Upper lobe of left lung (tissue), 4 donors: ENCODE results near the gene KRTAP5-10.
"Not testable (repeated sequence)": the region's sequence is repeated elsewhere in the genome, so short reads cannot be mapped to it uniquely, and the experiment has no call there.

Experiments used
- EP300 ChIP-seq, 4 donors: sonication (generic); formaldehyde crosslinking; IDR thresholded peaks; one replicate each; pipeline ENCODE4 v1.5.1; 2017; ENCODE audit warnings: antibody characterized with exemption in 4 of 4, control low read depth in 2 of 4
- POLR2A ChIP-seq, 4 donors: fragments of 450-650 bp; IDR thresholded peaks; one replicate each; pipeline ENCODE4 v1.5.1; 2016 to 2017; ENCODE audit warnings: antibody characterized with exemption in 4 of 4, mild to moderate bottlenecking in 2 of 4
- POLR2AphosphoS5 ChIP-seq, 2 donors: sonication (generic); formaldehyde crosslinking; IDR thresholded peaks; one replicate each; pipeline ENCODE4 v1.5.1; 2017; ENCODE audit warnings: antibody characterized with exemption in 2 of 2
- TF ChIP-seq, protein P1 (sequence below), 6 experiments: fragments of 450-650 bp in 4 of 6; fragments of 200-600 bp in 2 of 6; sonication (generic) in 2 of 6; IDR thresholded peaks; one replicate each; pipeline ENCODE4 v1.5.1; 2016 to 2019; ENCODE audit warnings: antibody characterized with exemption in 6 of 6

DNA sequence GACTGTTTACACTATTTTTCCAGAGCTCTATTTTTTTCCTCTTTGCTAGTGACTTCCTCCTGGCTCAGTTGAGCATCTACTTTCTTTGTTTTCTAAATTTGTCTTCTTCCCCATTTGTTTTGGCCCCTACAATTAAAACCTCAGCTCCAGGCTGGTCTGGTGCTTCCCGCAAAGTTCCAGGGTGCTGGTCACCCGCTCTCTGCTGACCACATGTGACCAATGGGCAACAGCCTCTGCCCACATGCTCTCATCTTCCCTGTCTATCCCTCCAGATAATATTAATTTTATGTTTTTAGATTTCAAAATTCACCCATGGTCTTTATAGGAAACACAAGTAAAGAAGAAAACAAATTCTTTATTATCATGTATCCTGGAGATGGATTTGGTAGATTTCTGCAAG, 17.6 kb downstream of the KRTAP5-10 start:
- not testable (repeated sequence) for TF ChIP-seq POLR2AphosphoS5, POLR2A, EP300 (IDR thresholded peaks at IDR 0.05)
- TF ChIP-seq, protein P1, sequence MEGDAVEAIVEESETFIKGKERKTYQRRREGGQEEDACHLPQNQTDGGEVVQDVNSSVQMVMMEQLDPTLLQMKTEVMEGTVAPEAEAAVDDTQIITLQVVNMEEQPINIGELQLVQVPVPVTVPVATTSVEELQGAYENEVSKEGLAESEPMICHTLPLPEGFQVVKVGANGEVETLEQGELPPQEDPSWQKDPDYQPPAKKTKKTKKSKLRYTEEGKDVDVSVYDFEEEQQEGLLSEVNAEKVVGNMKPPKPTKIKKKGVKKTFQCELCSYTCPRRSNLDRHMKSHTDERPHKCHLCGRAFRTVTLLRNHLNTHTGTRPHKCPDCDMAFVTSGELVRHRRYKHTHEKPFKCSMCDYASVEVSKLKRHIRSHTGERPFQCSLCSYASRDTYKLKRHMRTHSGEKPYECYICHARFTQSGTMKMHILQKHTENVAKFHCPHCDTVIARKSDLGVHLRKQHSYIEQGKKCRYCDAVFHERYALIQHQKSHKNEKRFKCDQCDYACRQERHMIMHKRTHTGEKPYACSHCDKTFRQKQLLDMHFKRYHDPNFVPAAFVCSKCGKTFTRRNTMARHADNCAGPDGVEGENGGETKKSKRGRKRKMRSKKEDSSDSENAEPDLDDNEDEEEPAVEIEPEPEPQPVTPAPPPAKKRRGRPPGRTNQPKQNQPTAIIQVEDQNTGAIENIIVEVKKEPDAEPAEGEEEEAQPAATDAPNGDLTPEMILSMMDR (IDR thresholded peaks at IDR 0.05): not testable (repeated sequence)
